ENCODE data around the gene NLRP3. TPM values are rescaled to one million over a fixed set of nuclear protein-coding genes. Genes with fewer than 3 reads are reported as not detected.

The NLRP3 gene
- total RNA-seq, 1 experiment from 2014 or later, result not detected

DNA sequence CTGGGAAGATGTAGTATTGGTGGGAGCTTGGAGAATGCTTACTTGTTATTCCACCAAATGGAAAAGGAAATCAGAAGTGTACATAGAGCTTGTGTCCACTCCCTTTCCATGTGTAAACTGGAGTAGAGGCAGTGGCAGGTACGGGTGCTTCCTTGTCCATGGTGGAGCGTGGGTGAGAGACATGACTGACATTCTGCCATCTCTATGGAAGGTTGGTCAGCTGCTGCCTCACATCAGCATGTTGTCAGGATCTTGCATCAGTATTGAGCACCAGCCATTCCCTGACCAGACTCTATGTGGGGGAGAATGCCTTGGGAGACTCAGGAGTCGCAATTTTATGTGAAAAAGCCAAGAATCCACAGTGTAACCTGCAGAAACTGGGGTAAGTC, 19.8 kb downstream of the NLRP3 start:
- H3K23me2 ChIP-seq (ENCODE audit: insufficient read length, low read depth, low read length, poor library complexity, severe bottlenecking), result no peaks in the 10 kb centered on the region
- H3K79me2 ChIP-seq (ENCODE audit: insufficient read depth, low read length), result no peaks in the 10 kb centered on the region
- H3K9ac ChIP-seq (ENCODE audit: extremely low read depth, insufficient read length, low read length), result no peak overlapping the region
- no peak overlapping the region for H3K23ac ChIP-seq (ENCODE audit: insufficient read length, low read depth, low read length)
- no peak overlapping the region for H3K4me3 Mint-ChIP-seq
- no peaks in the 10 kb centered on the region for H4K20me1 ChIP-seq (ENCODE audit: control insufficient read depth, insufficient read depth, insufficient read length)
- peaks cover 0 to 2% of the 10 kb centered on the region in 2 experiments; a peak in 2 of 5 replicates for H3K9me3 Mint-ChIP-seq
- H2AK5ac ChIP-seq (ENCODE audit: insufficient read length, low read length), result no peak overlapping the region
- no peak overlapping the region for H2BK5ac ChIP-seq (ENCODE audit: insufficient read length, low read length)
- no peak for DNase-seq
- no peak overlapping the region for H4K91ac ChIP-seq (ENCODE audit: insufficient read length, low read depth, low read length)
- no peak overlapping the region for H2BK20ac ChIP-seq (ENCODE audit: low read depth, low read length, poor library complexity, severe bottlenecking)
- WGBS (ENCODE audit: extremely low coverage, insufficient read length, low lambda C conversion rate), result no CpG with 5 or more reads among the region's 3 CpGs
- H3K9me3 ChIP-seq (ENCODE audit: control insufficient read depth, low read depth, low read length), result no peaks in the 10 kb centered on the region
- H3K4me1 Mint-ChIP-seq, result no peaks in the 10 kb centered on the region
- no peaks in the 10 kb centered on the region for H3K4me1 ChIP-seq (ENCODE audit: insufficient read depth, low read length)
- H3K4me2 ChIP-seq (ENCODE audit: insufficient read depth, insufficient read length, low read length), result no peak overlapping the region
- no peaks in the 10 kb centered on the region for H3K79me1 ChIP-seq (ENCODE audit: insufficient read depth, low read depth, low read length, poor library complexity, severe bottlenecking)
- no peak overlapping the region for H3K27ac ChIP-seq (ENCODE audit: insufficient read length, low read depth, low read length)
- no peaks in the 10 kb centered on the region; the same call in 1 of the 2 replicates for H3K27me3 ChIP-seq (ENCODE audit: insufficient read depth, low read length)
- no peak overlapping the region for H3K4ac ChIP-seq (ENCODE audit: low read depth, low read length)
- H3K36me3 Mint-ChIP-seq (ENCODE audit: insufficient read depth in 1 of 3, low read depth in 3 of 3), result no peaks in the 10 kb centered on the region
- no peak overlapping the region for H3K56ac ChIP-seq (ENCODE audit: insufficient read length, low read depth, low read length)
- H3K18ac ChIP-seq (ENCODE audit: insufficient read length, low read depth, low read length), result no peak overlapping the region
- no peak overlapping the region for H2AFZ ChIP-seq (ENCODE audit: low read length)
- H3K27ac Mint-ChIP-seq, result no peak overlapping the region
- H4K5ac ChIP-seq (ENCODE audit: insufficient read length, low read depth, low read length), result no peak overlapping the region
- H3T11ph ChIP-seq (ENCODE audit: low read length), result no peak overlapping the region
- H3K14ac ChIP-seq (ENCODE audit: insufficient read depth, low read length), result no peak overlapping the region
- H3K27me3 Mint-ChIP-seq (ENCODE audit: low read depth), result peaks cover 4% of the 10 kb centered on the region; the same call in 1 of the 2 replicates
- no peak overlapping the region for H2BK15ac ChIP-seq (ENCODE audit: low read depth, low read length)
- no peak overlapping the region for H2BK120ac ChIP-seq (ENCODE audit: low read depth, low read length, poor library complexity, severe bottlenecking)
- H4K8ac ChIP-seq (replicated peaks; ENCODE audit: insufficient read length, low read depth, low read length), result no peak overlapping the region
- H2BK12ac ChIP-seq (ENCODE audit: insufficient read length, low read depth, low read length), result no peak overlapping the region
- TF ChIP-seq, protein P1, sequence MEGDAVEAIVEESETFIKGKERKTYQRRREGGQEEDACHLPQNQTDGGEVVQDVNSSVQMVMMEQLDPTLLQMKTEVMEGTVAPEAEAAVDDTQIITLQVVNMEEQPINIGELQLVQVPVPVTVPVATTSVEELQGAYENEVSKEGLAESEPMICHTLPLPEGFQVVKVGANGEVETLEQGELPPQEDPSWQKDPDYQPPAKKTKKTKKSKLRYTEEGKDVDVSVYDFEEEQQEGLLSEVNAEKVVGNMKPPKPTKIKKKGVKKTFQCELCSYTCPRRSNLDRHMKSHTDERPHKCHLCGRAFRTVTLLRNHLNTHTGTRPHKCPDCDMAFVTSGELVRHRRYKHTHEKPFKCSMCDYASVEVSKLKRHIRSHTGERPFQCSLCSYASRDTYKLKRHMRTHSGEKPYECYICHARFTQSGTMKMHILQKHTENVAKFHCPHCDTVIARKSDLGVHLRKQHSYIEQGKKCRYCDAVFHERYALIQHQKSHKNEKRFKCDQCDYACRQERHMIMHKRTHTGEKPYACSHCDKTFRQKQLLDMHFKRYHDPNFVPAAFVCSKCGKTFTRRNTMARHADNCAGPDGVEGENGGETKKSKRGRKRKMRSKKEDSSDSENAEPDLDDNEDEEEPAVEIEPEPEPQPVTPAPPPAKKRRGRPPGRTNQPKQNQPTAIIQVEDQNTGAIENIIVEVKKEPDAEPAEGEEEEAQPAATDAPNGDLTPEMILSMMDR (conservative IDR thresholded peaks at IDR 0.05), result no peak

All from H9 (cell line).